DND-41 (cell line): ENCODE data around the gene XPR1.

Source experiments
- ATAC-seq: fragments of 200-7000 bp; cut with Tn5 transposase; 3 replicates; pipeline ENCODE4 v1.9.1; 2021; ENCODE audit warnings: low read depth; ENCODE audit not compliant: insufficient read depth
- DNase-seq: peaks from one replicate; pipeline ENCODE4 v3.0.0-alpha.2; 2020
- H2AFZ ChIP-seq: 2 replicates; pipeline ENCODE4 v1.6.0; 2012; ENCODE audit warnings: low read depth, low read length
- H3K27ac ChIP-seq: 2 replicates; pipeline ENCODE4 v1.5.1; 2012; ENCODE audit warnings: low read length, inconsistent platforms
- H3K27me3 ChIP-seq: fragments of 200-600 bp; sonication (generic); 2 replicates; pipeline ENCODE4 v1.6.0; 2012; ENCODE audit warnings: low read length, mild to moderate bottlenecking, inconsistent platforms; ENCODE audit not compliant: insufficient read depth, poor library complexity
- H3K36me3 ChIP-seq: 2 replicates; pipeline ENCODE4 v1.5.1; 2012; ENCODE audit warnings: low read length, inconsistent platforms; ENCODE audit not compliant: insufficient read depth
- H3K4me1 ChIP-seq: 2 replicates; pipeline ENCODE4 v1.5.1; 2012; ENCODE audit warnings: mild to moderate bottlenecking, low read length; ENCODE audit not compliant: insufficient read depth
- H3K4me2 ChIP-seq: 2 replicates; pipeline ENCODE4 v1.6.0; 2012; ENCODE audit warnings: mild to moderate bottlenecking, moderate library complexity, low read length, inconsistent platforms; ENCODE audit not compliant: insufficient read depth
- H3K4me3 ChIP-seq, 2 experiments: fragments of 200-600 bp in 1 of 2; shearing (Covaris generic) in 1 of 2; 2 replicates each; pipeline ENCODE4 v1.5.1; 2012 to 2016; ENCODE audit warnings: inconsistent platforms in 2 of 2, low read length in 2 of 2, mild to moderate bottlenecking in 2 of 2, low read depth in 1 of 2, moderate library complexity in 1 of 2
- H3K79me2 ChIP-seq: 2 replicates; pipeline ENCODE4 v1.6.0; 2012; ENCODE audit warnings: low read length, inconsistent platforms; ENCODE audit not compliant: insufficient read depth
- H3K9ac ChIP-seq: 2 replicates; pipeline ENCODE4 v1.6.0; 2012; ENCODE audit warnings: low read depth, mild to moderate bottlenecking, inconsistent platforms, low read length, moderate library complexity
- H3K9me3 ChIP-seq: 2 replicates; pipeline ENCODE4 v1.5.1; 2012; ENCODE audit warnings: low read length, moderate library complexity, mild to moderate bottlenecking, inconsistent platforms; ENCODE audit not compliant: insufficient read depth, severe bottlenecking
- H4K20me1 ChIP-seq: 2 replicates; pipeline ENCODE4 v1.6.0; 2012; ENCODE audit warnings: low read length; ENCODE audit not compliant: insufficient read depth
- CTCF ChIP-seq: IDR thresholded peaks from 2 replicates; pipeline ENCODE4 v1.5.1; 2012; ENCODE audit warnings: borderline replicate concordance, low read length, moderate library complexity, mild to moderate bottlenecking; ENCODE audit not compliant: poor library complexity, severe bottlenecking; ENCODE audit errors: extremely low read depth
- EZH2 ChIP-seq: IDR thresholded peaks from 3 replicates; pipeline ENCODE4 v1.6.1; 2012; ENCODE audit warnings: borderline replicate concordance, low read depth, mild to moderate bottlenecking, moderate library complexity, low read length, inconsistent platforms; ENCODE audit not compliant: severe bottlenecking

Gene XPR1

DNA sequence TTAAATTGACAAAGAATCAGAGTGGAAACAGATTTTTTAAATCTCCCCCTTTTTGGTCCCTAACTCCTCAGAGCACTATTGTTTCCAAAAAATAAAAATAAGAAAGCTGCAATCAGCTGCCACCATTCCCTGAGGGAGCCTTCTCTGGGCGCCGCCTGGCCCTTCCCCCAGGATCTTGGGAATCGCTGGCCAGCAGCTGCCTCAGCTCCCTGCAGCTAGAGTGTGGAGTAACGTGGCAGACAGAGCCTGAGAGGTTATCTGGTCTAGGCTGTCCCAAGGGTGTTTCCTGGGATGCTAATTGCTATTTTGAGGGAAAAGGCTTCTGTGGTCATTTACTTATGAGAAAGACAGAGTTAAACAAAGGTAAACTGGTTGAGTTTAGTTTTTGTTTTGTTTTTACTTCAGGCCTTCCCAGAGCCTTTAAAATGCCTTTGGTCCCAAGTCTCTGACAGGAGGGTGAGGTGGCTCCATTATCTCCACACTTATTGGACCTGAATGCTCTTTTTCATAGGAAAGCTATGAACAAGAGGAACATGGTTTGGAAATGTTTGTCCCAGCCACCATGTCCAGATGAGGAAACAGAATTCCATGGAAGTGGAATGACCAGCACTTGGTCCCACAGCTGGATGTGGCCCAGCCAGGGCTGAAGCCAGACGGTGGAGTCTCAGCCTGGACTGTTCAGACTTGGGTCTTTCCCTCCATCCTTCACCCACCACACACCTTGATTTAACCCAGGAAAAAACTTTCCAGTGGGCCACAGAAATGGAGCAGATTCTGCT is 266.8 kb downstream of the XPR1 start:
- TF ChIP-seq CTCF: no peak
- Histone ChIP-seq H4K20me1 (no peaks in the 10 kb centered on the region), H3K27me3 (no peaks in the 10 kb centered on the region), H2AFZ (no peak overlapping the region), H3K9me3 (no peaks in the 10 kb centered on the region), H3K4me1 (no peaks in the 10 kb centered on the region), H3K4me2 (no peak overlapping the region), H3K4me3 (no peak overlapping the region), H3K36me3 (no peaks in the 10 kb centered on the region), H3K27ac (no peak overlapping the region), H3K79me2 (no peaks in the 10 kb centered on the region), H3K9ac (no peak overlapping the region)
- ATAC-seq (no peak), DNase-seq (no peak)

DNA sequence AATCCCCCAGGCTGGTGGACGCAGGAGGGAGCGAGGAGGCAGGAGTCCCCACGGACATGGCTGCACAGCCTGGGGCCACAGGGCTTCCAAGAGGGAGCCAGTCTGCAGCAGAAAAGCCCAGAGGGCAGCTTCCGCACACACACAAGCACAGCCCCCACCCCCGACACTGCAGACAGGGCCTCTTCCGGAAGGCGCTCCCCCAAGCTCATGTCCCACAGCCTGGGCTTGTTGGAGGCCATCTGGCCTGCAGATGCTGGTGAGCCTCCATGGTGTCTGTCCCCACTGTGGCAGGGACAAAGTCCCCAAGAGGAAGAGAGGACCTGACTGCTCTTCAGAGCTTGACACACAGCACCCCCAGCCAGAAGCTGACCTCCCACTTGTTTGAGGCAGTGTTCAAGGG is 267.4 kb downstream of the XPR1 start:
- no peak overlapping the region for H3K27ac ChIP-seq
- TF ChIP-seq EZH2 (no peak), CTCF (no peak)
- ATAC-seq: no peak
- no peaks in the 10 kb centered on the region for H3K79me2 ChIP-seq
- no peaks in the 10 kb centered on the region for H3K27me3 ChIP-seq
- H3K9me3 ChIP-seq: no peaks in the 10 kb centered on the region
- H3K4me2 ChIP-seq: no peak overlapping the region
- no peaks in the 10 kb centered on the region for H3K36me3 ChIP-seq
- H3K9ac ChIP-seq: no peak overlapping the region
- H3K4me1 ChIP-seq: no peaks in the 10 kb centered on the region
- no peak overlapping the region for H3K4me3 ChIP-seq
- no peak overlapping the region for H2AFZ ChIP-seq
- no peaks in the 10 kb centered on the region for H4K20me1 ChIP-seq
- no peak for DNase-seq

- ATAC-seq (no peak), DNase-seq (no peak)
- Histone ChIP-seq H3K4me2 (no peak overlapping the region), H3K9me3 (no peaks in the 10 kb centered on the region), H3K36me3 (no peaks in the 10 kb centered on the region), H3K9ac (no peak overlapping the region), H3K79me2 (no peaks in the 10 kb centered on the region), H3K27me3 (no peaks in the 10 kb centered on the region), H3K4me3 (no peak overlapping the region), H4K20me1 (no peaks in the 10 kb centered on the region), H3K27ac (no peak overlapping the region), H2AFZ (no peak overlapping the region), H3K4me1 (no peaks in the 10 kb centered on the region)
- TF ChIP-seq EZH2: no peak
- TF ChIP-seq CTCF: no peak
Observed at GRCh38 chr1:180901076-180901990, 269.5 kb downstream of the XPR1 start.
